HepG2 (cell line): ENCODE results near the gene DRAP1. TPM values are rescaled to one million over a fixed set of nuclear protein-coding genes. Genes with fewer than 3 reads are reported as not detected.
A peak's percentile ranks its signal among the peaks of the same experiment; 100 is the strongest.

Source experiments
- ARNT ChIP-seq: fragments of 450-650 bp; IDR thresholded peaks from 2 replicates; pipeline ENCODE4 v1.6.1; 2017
- BCL6 ChIP-seq: IDR thresholded peaks from 2 replicates; pipeline ENCODE4 v1.6.1; 2016; ENCODE audit warnings: missing genetic modification reagents, missing compliant biosample characterization
- CEBPG ChIP-seq: IDR thresholded peaks from 2 replicates; pipeline ENCODE4 v1.6.1; 2016
- IKZF1 ChIP-seq: fragments of 450-650 bp; IDR thresholded peaks from 2 replicates; pipeline ENCODE4 v1.7.1; 2016
- KLF9 ChIP-seq: IDR thresholded peaks from 2 replicates; pipeline ENCODE4 v1.6.1; 2016; ENCODE audit warnings: low read depth
- MAFK ChIP-seq, 2 experiments: IDR thresholded peaks in 1 of 2; conservative IDR thresholded peaks in 1 of 2; 2 replicates each; pipeline ENCODE4 v1.6.1; 2011; ENCODE audit warnings: improper control_type of control experiment in 2 of 2, low read length in 2 of 2
- MBNL3 ChIP-seq: fragments of 250-450 bp; sonication (Bioruptor Pico); conservative IDR thresholded peaks from 2 replicates; pipeline ENCODE4 v1.8.0; 2022; ENCODE audit warnings: mild to moderate bottlenecking, inconsistent platforms
- MIXL1 ChIP-seq: IDR thresholded peaks from 2 replicates; pipeline ENCODE4 v1.6.1; 2016
- MXD4 ChIP-seq: IDR thresholded peaks from 2 replicates; pipeline ENCODE4 v1.6.1; 2016; ENCODE audit warnings: mild to moderate bottlenecking, missing biosample characterization, missing genetic modification reagents
- PAWR ChIP-seq: sonication (generic); formaldehyde crosslinking; IDR thresholded peaks from 2 replicates; pipeline ENCODE4 v1.4.0; 2020; ENCODE audit warnings: missing genetic modification reagents, mild to moderate bottlenecking, borderline replicate concordance
- PCBP1 ChIP-seq: fragments of 200-400 bp; formaldehyde crosslinking; IDR thresholded peaks from 2 replicates; pipeline ENCODE4 v1.6.1; 2017; ENCODE audit warnings: mild to moderate bottlenecking, low read depth, low read length, borderline replicate concordance
- PHF21A ChIP-seq: sonication (generic); formaldehyde crosslinking; IDR thresholded peaks from 2 replicates; pipeline ENCODE4 v1.5.0; 2020; ENCODE audit warnings: mild to moderate bottlenecking, missing genetic modification reagents
- PHF5A ChIP-seq: IDR thresholded peaks from one replicate; pipeline ENCODE4 v1.6.1; 2018; ENCODE audit warnings: low read depth, missing genetic modification reagents; ENCODE audit not compliant: unreplicated experiment
- REXO4 ChIP-seq: sonication (generic); formaldehyde crosslinking; IDR thresholded peaks from 2 replicates; pipeline ENCODE4 v1.8.0; 2022; ENCODE audit warnings: missing genetic modification reagents, mild to moderate bottlenecking, borderline replicate concordance
- SMAD3 ChIP-seq: sonication (generic); formaldehyde crosslinking; IDR thresholded peaks from 2 replicates; pipeline ENCODE4 v1.4.0; 2020; ENCODE audit warnings: missing genetic modification reagents
- SUZ12 ChIP-seq: fragments of 150-350 bp; IDR thresholded peaks from 2 replicates; pipeline ENCODE4 v1.6.1; 2014; ENCODE audit warnings: low read depth, low read length
- SYNCRIP ChIP-seq: fragments of 200-400 bp; formaldehyde crosslinking; IDR thresholded peaks from 2 replicates; pipeline ENCODE4 v1.6.1; 2018; ENCODE audit warnings: mild to moderate bottlenecking, low read depth, low read length; ENCODE audit not compliant: insufficient read depth
- TOPORS ChIP-seq: sonication (generic); formaldehyde crosslinking; IDR thresholded peaks from 2 replicates; pipeline ENCODE4 v1.8.0; 2023; ENCODE audit warnings: mild to moderate bottlenecking, missing genetic modification reagents
- ZBTB10 ChIP-seq: sonication (generic); formaldehyde crosslinking; IDR thresholded peaks from 2 replicates; pipeline ENCODE4 v1.4.0; 2020; ENCODE audit warnings: missing genetic modification reagents, borderline replicate concordance
- ZKSCAN1 ChIP-seq: fragments of 150-350 bp; IDR thresholded peaks from 2 replicates; pipeline ENCODE4 v1.6.1; 2014; ENCODE audit warnings: low read length
- ZNF224 ChIP-seq: sonication (generic); formaldehyde crosslinking; IDR thresholded peaks from 2 replicates; pipeline ENCODE4 v1.5.0; 2020; ENCODE audit warnings: mild to moderate bottlenecking, missing genetic modification reagents
- ZNF446 ChIP-seq: sonication (generic); formaldehyde crosslinking; IDR thresholded peaks from 2 replicates; pipeline ENCODE4 v1.5.0; 2020; ENCODE audit warnings: mild to moderate bottlenecking, missing genetic modification reagents
- ZNF558 ChIP-seq: sonication (generic); formaldehyde crosslinking; IDR thresholded peaks from 2 replicates; pipeline ENCODE4 v1.9.0; 2022; ENCODE audit warnings: mild to moderate bottlenecking, missing genetic modification reagents, borderline replicate concordance
- ZNF891 ChIP-seq: sonication (generic); formaldehyde crosslinking; IDR thresholded peaks from 2 replicates; pipeline ENCODE4 v1.5.0; 2020; ENCODE audit warnings: mild to moderate bottlenecking, missing genetic modification reagents
- polyA plus RNA-seq, 8 experiments: library from polyadenylated mRNA; depleted of rRNA in 3 of 8; stranded (reverse) in 7 of 8; unstranded in 1 of 8; fragments of >200 nt; fragmentation: Illumina TruSeq in 4 of 8; extraction: Trizol in 4 of 8; gene quantifications; 2 replicates each; pipeline versions ENCODE4 v1.2.1 to v1.2.3, GENCODE V29; 2011 to 2016; ENCODE audit warnings: low read depth in 4 of 8, missing spikeins in 1 of 8, mixed read lengths in 1 of 8; ENCODE audit not compliant: insufficient read depth in 1 of 8
- total RNA-seq, 5 experiments: library from RNA; depleted of rRNA; stranded (reverse); fragments of >200 nt; fragmentation: Illumina TruSeq; extraction: Trizol; gene quantifications; 2 replicates each; pipeline ENCODE4 v1.2.3, GENCODE V29; 2016; ENCODE audit warnings: low read depth in 1 of 5
- TF ChIP-seq, protein P1 (sequence below): sonication (generic); formaldehyde crosslinking; IDR thresholded peaks from 2 replicates; pipeline ENCODE4 v1.4.0; 2020; ENCODE audit warnings: mild to moderate bottlenecking, missing genetic modification reagents
- TF ChIP-seq, protein P2 (sequence below): sonication (generic); formaldehyde crosslinking; IDR thresholded peaks from 2 replicates; pipeline ENCODE4 v1.5.0; 2020; ENCODE audit warnings: missing genetic modification reagents, mild to moderate bottlenecking, borderline replicate concordance
- TF ChIP-seq, protein P3 (sequence below): sonication (generic); formaldehyde crosslinking; IDR thresholded peaks from 2 replicates; pipeline ENCODE4 v1.4.0; 2020; ENCODE audit warnings: low read depth, mild to moderate bottlenecking, missing genetic modification reagents

The DRAP1 gene
- total and polyA plus RNA-seq, 2 of the 13 experiments (the other 11 are each of a cell fraction or from before 2014, with no cell fraction given): 46.8 to 52.3 TPM

- no peak for TF ChIP-seq CEBPG (CRISPR knock-in tag)
- TF ChIP-seq, protein P1, sequence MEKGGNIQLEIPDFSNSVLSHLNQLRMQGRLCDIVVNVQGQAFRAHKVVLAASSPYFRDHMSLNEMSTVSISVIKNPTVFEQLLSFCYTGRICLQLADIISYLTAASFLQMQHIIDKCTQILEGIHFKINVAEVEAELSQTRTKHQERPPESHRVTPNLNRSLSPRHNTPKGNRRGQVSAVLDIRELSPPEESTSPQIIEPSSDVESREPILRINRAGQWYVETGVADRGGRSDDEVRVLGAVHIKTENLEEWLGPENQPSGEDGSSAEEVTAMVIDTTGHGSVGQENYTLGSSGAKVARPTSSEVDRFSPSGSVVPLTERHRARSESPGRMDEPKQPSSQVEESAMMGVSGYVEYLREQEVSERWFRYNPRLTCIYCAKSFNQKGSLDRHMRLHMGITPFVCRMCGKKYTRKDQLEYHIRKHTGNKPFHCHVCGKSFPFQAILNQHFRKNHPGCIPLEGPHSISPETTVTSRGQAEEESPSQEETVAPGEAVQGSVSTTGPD (CRISPR knock-in tag): no peak
- TF ChIP-seq ZNF558 (CRISPR knock-in tag): peak; percentile 19; the same call in 1 of the 2 replicates
- TF ChIP-seq ARNT: no peak
- no peak for TF ChIP-seq MBNL3 (CRISPR knock-in tag)
- peak; percentile 83 for TF ChIP-seq MXD4 (CRISPR knock-in tag)
- TF ChIP-seq IKZF1: no peak
- TF ChIP-seq ZNF224 (CRISPR knock-in tag): 0 out of 2 replicates have a peak, but pooled peaks have one; percentile 44
- no peak for TF ChIP-seq PCBP1
- TF ChIP-seq MIXL1 (CRISPR knock-in tag): no peak
- TF ChIP-seq PAWR (CRISPR knock-in tag): no peak
- TF ChIP-seq, protein P2, sequence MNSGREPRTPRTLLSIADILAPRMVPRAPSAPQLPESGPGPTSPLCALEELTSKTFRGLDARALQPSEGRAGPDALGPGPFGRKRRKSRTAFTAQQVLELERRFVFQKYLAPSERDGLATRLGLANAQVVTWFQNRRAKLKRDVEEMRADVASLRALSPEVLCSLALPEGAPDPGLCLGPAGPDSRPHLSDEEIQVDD (CRISPR knock-in tag): peak; percentile 54; the same call in 1 of the 2 replicates
- TF ChIP-seq ZNF446 (CRISPR knock-in tag): peak; percentile 57
- TF ChIP-seq ZKSCAN1: no peak
- TF ChIP-seq SYNCRIP: no peak
- no peak for TF ChIP-seq SMAD3
- no peak for TF ChIP-seq KLF9 (CRISPR knock-in tag)
- no peak for TF ChIP-seq BCL6
- TF ChIP-seq, protein P3, sequence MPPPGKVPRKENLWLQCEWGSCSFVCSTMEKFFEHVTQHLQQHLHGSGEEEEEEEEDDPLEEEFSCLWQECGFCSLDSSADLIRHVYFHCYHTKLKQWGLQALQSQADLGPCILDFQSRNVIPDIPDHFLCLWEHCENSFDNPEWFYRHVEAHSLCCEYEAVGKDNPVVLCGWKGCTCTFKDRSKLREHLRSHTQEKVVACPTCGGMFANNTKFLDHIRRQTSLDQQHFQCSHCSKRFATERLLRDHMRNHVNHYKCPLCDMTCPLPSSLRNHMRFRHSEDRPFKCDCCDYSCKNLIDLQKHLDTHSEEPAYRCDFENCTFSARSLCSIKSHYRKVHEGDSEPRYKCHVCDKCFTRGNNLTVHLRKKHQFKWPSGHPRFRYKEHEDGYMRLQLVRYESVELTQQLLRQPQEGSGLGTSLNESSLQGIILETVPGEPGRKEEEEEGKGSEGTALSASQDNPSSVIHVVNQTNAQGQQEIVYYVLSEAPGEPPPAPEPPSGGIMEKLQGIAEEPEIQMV (CRISPR knock-in tag): no peak
- no peak for TF ChIP-seq SUZ12
- no peak for TF ChIP-seq PHF5A (CRISPR knock-in tag)
- peak; percentile 1 to 53; a peak in 1 of 4 replicates for TF ChIP-seq MAFK (conservative IDR thresholded peaks at IDR 0.05 in 1 of 2, IDR thresholded peaks at IDR 0.05 in 1 of 2; ENCODE audit: low read length in 2 of 2)
- peak; percentile 28; the same call in 1 of the 2 replicates for TF ChIP-seq ZNF891 (CRISPR knock-in tag)
- TF ChIP-seq TOPORS (CRISPR knock-in tag): peak; percentile 65
- TF ChIP-seq PHF21A (CRISPR knock-in tag): peak; percentile 30; the same call in 1 of the 2 replicates
- TF ChIP-seq REXO4 (CRISPR knock-in tag): no peak; the same call in 1 of the 2 replicates
- TF ChIP-seq ZBTB10 (CRISPR knock-in tag): 0 out of 2 replicates have a peak, but pooled peaks have one; percentile 29
Observed at GRCh38 chr11:65899356-65900124, 19.7 kb upstream of the DRAP1 start (continued).
